Measurements from ENCODE around the gene ANKRD55.

The ANKRD55 gene

GRCh38 chr5:56270568-56271392, 37.6 kb upstream of the ANKRD55 start:
- TF ChIP-seq TAF1 (IDR thresholded peaks at IDR 0.05; ENCODE audit: borderline replicate concordance, insufficient read depth, low read length) = no peak
- TF ChIP-seq POLR2AphosphoS5 (IDR thresholded peaks at IDR 0.05; ENCODE audit: low read depth, low read length) = no peak
- TF ChIP-seq SIN3A (IDR thresholded peaks at IDR 0.05; ENCODE audit: borderline replicate concordance, insufficient read depth, low read length) = no peak
- TF ChIP-seq, protein P1, sequence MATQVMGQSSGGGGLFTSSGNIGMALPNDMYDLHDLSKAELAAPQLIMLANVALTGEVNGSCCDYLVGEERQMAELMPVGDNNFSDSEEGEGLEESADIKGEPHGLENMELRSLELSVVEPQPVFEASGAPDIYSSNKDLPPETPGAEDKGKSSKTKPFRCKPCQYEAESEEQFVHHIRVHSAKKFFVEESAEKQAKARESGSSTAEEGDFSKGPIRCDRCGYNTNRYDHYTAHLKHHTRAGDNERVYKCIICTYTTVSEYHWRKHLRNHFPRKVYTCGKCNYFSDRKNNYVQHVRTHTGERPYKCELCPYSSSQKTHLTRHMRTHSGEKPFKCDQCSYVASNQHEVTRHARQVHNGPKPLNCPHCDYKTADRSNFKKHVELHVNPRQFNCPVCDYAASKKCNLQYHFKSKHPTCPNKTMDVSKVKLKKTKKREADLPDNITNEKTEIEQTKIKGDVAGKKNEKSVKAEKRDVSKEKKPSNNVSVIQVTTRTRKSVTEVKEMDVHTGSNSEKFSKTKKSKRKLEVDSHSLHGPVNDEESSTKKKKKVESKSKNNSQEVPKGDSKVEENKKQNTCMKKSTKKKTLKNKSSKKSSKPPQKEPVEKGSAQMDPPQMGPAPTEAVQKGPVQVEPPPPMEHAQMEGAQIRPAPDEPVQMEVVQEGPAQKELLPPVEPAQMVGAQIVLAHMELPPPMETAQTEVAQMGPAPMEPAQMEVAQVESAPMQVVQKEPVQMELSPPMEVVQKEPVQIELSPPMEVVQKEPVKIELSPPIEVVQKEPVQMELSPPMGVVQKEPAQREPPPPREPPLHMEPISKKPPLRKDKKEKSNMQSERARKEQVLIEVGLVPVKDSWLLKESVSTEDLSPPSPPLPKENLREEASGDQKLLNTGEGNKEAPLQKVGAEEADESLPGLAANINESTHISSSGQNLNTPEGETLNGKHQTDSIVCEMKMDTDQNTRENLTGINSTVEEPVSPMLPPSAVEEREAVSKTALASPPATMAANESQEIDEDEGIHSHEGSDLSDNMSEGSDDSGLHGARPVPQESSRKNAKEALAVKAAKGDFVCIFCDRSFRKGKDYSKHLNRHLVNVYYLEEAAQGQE (IDR thresholded peaks at IDR 0.05; ENCODE audit: insufficient read depth in 1 of 2, low read depth in 2 of 2, low read length in 2 of 2) = no peak
- TF ChIP-seq FOXP2 (optimal IDR thresholded peaks at IDR 0.05; ENCODE audit: borderline replicate concordance, extremely low read depth, extremely low read length, insufficient read depth) = no peak

GRCh38 chr5:56270058-56270457, 36.9 kb upstream of the ANKRD55 start:
- TF ChIP-seq POLR2AphosphoS5 (IDR thresholded peaks at IDR 0.05; ENCODE audit: low read depth, low read length) (no peak), SIN3A (IDR thresholded peaks at IDR 0.05; ENCODE audit: borderline replicate concordance, insufficient read depth, low read length) (no peak), FOXP2 (optimal IDR thresholded peaks at IDR 0.05; ENCODE audit: borderline replicate concordance, extremely low read depth, extremely low read length, insufficient read depth) (no peak), TAF1 (IDR thresholded peaks at IDR 0.05; ENCODE audit: borderline replicate concordance, insufficient read depth, low read length) (no peak)
- TF ChIP-seq, protein P1 (IDR thresholded peaks at IDR 0.05; ENCODE audit: insufficient read depth in 1 of 2, low read depth in 2 of 2, low read length in 2 of 2) = no peak

DNA sequence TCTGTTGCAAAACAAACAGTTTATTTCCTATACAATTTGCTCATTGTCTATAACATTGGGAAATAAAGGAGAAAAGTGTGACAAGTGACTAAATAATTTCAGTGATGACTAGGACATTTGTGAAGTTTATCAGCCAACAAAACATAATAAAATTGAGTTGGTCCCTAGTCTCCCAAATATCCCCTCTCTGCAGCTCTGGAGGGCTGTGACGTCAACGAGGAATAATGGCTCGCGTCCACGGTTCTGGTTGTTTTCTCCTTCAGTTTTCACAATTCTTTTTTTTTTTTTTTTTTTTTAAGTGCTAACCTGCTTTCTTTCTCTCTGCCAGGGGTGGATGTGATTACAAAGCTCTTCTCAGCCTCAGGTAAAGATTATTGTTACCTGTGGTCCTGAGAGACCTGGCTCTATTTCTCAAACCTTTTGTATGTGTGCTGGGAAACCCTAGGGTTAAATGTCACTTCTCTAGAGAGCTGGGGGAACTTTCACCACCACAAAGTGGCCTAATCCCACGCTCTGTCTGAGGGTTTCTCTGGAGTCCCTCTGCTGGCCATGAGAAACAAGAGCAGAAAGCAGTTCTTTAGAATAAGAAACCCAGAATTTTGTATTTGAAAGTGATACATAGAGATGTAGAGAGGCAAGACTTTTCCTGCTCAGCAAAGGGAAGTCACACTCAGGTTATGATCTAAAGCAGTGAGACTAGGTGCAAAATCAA, 36.2 kb upstream of the ANKRD55 start:
- TF ChIP-seq FOXP2 (optimal IDR thresholded peaks at IDR 0.05; ENCODE audit: borderline replicate concordance, extremely low read depth, extremely low read length, insufficient read depth) (no peak), TAF1 (IDR thresholded peaks at IDR 0.05; ENCODE audit: borderline replicate concordance, insufficient read depth, low read length) (no peak), POLR2AphosphoS5 (IDR thresholded peaks at IDR 0.05; ENCODE audit: low read depth, low read length) (no peak)
- TF ChIP-seq, protein P1 (IDR thresholded peaks at IDR 0.05; ENCODE audit: insufficient read depth in 1 of 2, low read depth in 2 of 2, low read length in 2 of 2) = no peak

GRCh38 chr5:56267856-56268255, 34.7 kb upstream of the ANKRD55 start:
- TF ChIP-seq POLR2AphosphoS5 (IDR thresholded peaks at IDR 0.05; ENCODE audit: low read depth, low read length) (no peak), FOXP2 (optimal IDR thresholded peaks at IDR 0.05; ENCODE audit: borderline replicate concordance, extremely low read depth, extremely low read length, insufficient read depth) (no peak), TAF1 (IDR thresholded peaks at IDR 0.05; ENCODE audit: borderline replicate concordance, insufficient read depth, low read length) (no peak), SIN3A (IDR thresholded peaks at IDR 0.05; ENCODE audit: borderline replicate concordance, insufficient read depth, low read length) (no peak)
- TF ChIP-seq, protein P1 (IDR thresholded peaks at IDR 0.05; ENCODE audit: insufficient read depth in 1 of 2, low read depth in 2 of 2, low read length in 2 of 2) = no peak
